H1 (cell line): ENCODE measurements around the gene BRD4. TPM values are rescaled to one million over a fixed set of nuclear protein-coding genes. Genes with fewer than 3 reads are reported as not detected.

ENCODE experiments used
- CTCF ChIA-PET: fragments of 300-600 bp; sonication (Branson Sonifier 250); formaldehyde crosslinking; loops from one replicate; lab custom pipeline; 2021; ENCODE audit not compliant: partially characterized antibody; lab: Charles Lee
- POLR2A ChIA-PET: fragments of 300-600 bp; sonication (Branson Sonifier 250); formaldehyde crosslinking; loops from one replicate; lab custom pipeline; 2021; ENCODE audit warnings: inconsistent platforms; ENCODE audit not compliant: partially characterized antibody; lab: Charles Lee
- DNase-seq, 2 experiments: peaks; one replicate each; pipeline versions ENCODE4 v3.0.0 to v3.0.0-alpha.2; 2010 to 2022; ENCODE audit warnings: low spot score in 2 of 2, low read depth in 1 of 2, mixed read lengths in 1 of 2
- FAIRE-seq: peaks from 2 replicates; lab custom pipeline; 2011; peaks lifted over from hg19 to GRCh38; lab: Jason Lieb, UNC
- H2AFZ ChIP-seq: 2 replicates; pipeline ENCODE4 v1.8.1; 2012; ENCODE audit warnings: low read length, inconsistent platforms
- H2AK5ac ChIP-seq: 2 replicates; pipeline ENCODE4 v1.6.1; 2013; ENCODE audit warnings: low read depth, low read length
- H2BK120ac ChIP-seq: replicated peaks from 2 replicates; pipeline ENCODE3; 2013; ENCODE audit warnings: low read depth, low read length, inconsistent platforms
- H2BK12ac ChIP-seq: 2 replicates; pipeline ENCODE4 v1.6.1; 2013; ENCODE audit warnings: low read depth, low read length
- H2BK15ac ChIP-seq: 2 replicates; pipeline ENCODE4 v1.6.1; 2013; ENCODE audit warnings: low read length
- H2BK20ac ChIP-seq: 2 replicates; pipeline ENCODE4 v1.6.1; 2013; ENCODE audit warnings: low read length
- H2BK5ac ChIP-seq: 2 replicates; pipeline ENCODE4 v1.6.1; 2013; ENCODE audit warnings: low read depth, low read length
- H3K14ac ChIP-seq: 2 replicates; pipeline ENCODE4 v1.6.1; 2013; ENCODE audit warnings: inconsistent platforms; ENCODE audit not compliant: insufficient read length
- H3K18ac ChIP-seq: 2 replicates; pipeline ENCODE4 v1.6.1; 2013; ENCODE audit warnings: low read length; ENCODE audit errors: extremely low read depth
- H3K23ac ChIP-seq: 2 replicates; pipeline ENCODE4 v1.6.1; 2013; ENCODE audit warnings: inconsistent platforms; ENCODE audit not compliant: insufficient read length
- H3K23me2 ChIP-seq: 2 replicates; pipeline ENCODE4 v1.6.1; 2013; ENCODE audit warnings: low read depth, low read length
- H3K27ac ChIP-seq: 2 replicates; pipeline ENCODE4 v1.6.1; 2011; ENCODE audit warnings: low read depth, low read length, inconsistent platforms
- H3K27me3 ChIP-seq, 4 experiments: replicated peaks in 1 of 4; 1 replicate in 1 of 4; 2 replicates in 3 of 4; pipeline versions ENCODE4 v1.6.1 to v1.8.1; 2011 to 2013; ENCODE audit warnings: low read length in 3 of 4, mild to moderate bottlenecking in 3 of 4, inconsistent platforms in 2 of 4, mixed read lengths in 2 of 4, moderate library complexity in 1 of 4; ENCODE audit not compliant: control insufficient read depth in 3 of 4, insufficient read depth in 3 of 4; ENCODE audit errors: extremely low read depth in 1 of 4
- H3K36me3 ChIP-seq, 4 experiments: 2 replicates each; pipeline versions ENCODE4 v1.6.1 to v1.8.1; 2011 to 2013; ENCODE audit warnings: mild to moderate bottlenecking in 4 of 4, low read length in 3 of 4, moderate library complexity in 2 of 4, control low read depth in 1 of 4, inconsistent platforms in 1 of 4; ENCODE audit not compliant: insufficient read depth in 4 of 4, control insufficient read depth in 2 of 4
- H3K4ac ChIP-seq: replicated peaks from 2 replicates; pipeline ENCODE3; 2013; ENCODE audit warnings: low read length, low read depth, mixed read lengths, inconsistent platforms; ENCODE audit not compliant: insufficient read length
- H3K4me1 ChIP-seq, 4 experiments: replicated peaks in 1 of 4; 1 replicate in 1 of 4; 2 replicates in 3 of 4; pipeline versions ENCODE4 v1.6.1 to v1.8.1; 2011 to 2013; ENCODE audit warnings: low read length in 3 of 4, inconsistent platforms in 2 of 4, mixed read lengths in 1 of 4; ENCODE audit not compliant: insufficient read depth in 4 of 4, control insufficient read depth in 3 of 4
- H3K4me2 ChIP-seq, 2 experiments: 2 replicates each; pipeline versions ENCODE4 v1.6.1 to v1.8.1; 2011 to 2013; ENCODE audit warnings: low read depth in 2 of 2, low read length in 2 of 2, control low read depth in 1 of 2, inconsistent platforms in 1 of 2, mild to moderate bottlenecking in 1 of 2; ENCODE audit not compliant: insufficient read depth in 1 of 2
- H3K4me3 ChIP-seq, 4 experiments: fragments of 200-600, 300-600 bp in 1 of 4; sonication (generic), shearing (Covaris generic), sonication (Bioruptor Twin) in 1 of 4; 2 replicates each; pipeline versions ENCODE4 v1.5.1 to v1.8.1; 2011 to 2016; ENCODE audit warnings: low read length in 4 of 4, low read depth in 3 of 4, control low read depth in 2 of 4, inconsistent platforms in 2 of 4, mild to moderate bottlenecking in 2 of 4, mixed read lengths in 1 of 4, moderate library complexity in 1 of 4; ENCODE audit not compliant: insufficient read depth in 2 of 4; ENCODE audit errors: extremely low read depth in 1 of 4
- H3K56ac ChIP-seq: replicated peaks from 2 replicates; pipeline ENCODE3; 2013; ENCODE audit warnings: low read depth, mild to moderate bottlenecking, mixed read lengths, low read length, inconsistent platforms; ENCODE audit not compliant: insufficient read length
- H3K79me1 ChIP-seq: 2 replicates; pipeline ENCODE4 v1.6.1; 2013; ENCODE audit warnings: low read depth, low read length, control low read depth
- H3K79me2 ChIP-seq, 2 experiments: 2 replicates each; pipeline versions ENCODE4 v1.6.1 to v1.8.1; 2012 to 2013; ENCODE audit warnings: low read length in 2 of 2, mild to moderate bottlenecking in 2 of 2, inconsistent platforms in 1 of 2; ENCODE audit not compliant: insufficient read depth in 2 of 2, control insufficient read depth in 1 of 2
- H3K9ac ChIP-seq, 4 experiments: replicated peaks in 1 of 4; 1 replicate in 1 of 4; 2 replicates in 3 of 4; pipeline versions ENCODE4 v1.6.1 to v1.8.1; 2011 to 2013; ENCODE audit warnings: low read depth in 3 of 4, low read length in 3 of 4, control low read depth in 2 of 4, mild to moderate bottlenecking in 2 of 4, moderate library complexity in 2 of 4, inconsistent platforms in 1 of 4; ENCODE audit errors: extremely low read depth in 1 of 4
- H3K9me3 ChIP-seq, 2 experiments: 2 replicates each; pipeline versions ENCODE4 v1.6.1 to v1.8.1; 2012 to 2013; ENCODE audit warnings: mild to moderate bottlenecking in 2 of 2, moderate library complexity in 2 of 2, control low read depth in 1 of 2, inconsistent platforms in 1 of 2, low read depth in 1 of 2, low read length in 1 of 2, mixed read lengths in 1 of 2; ENCODE audit not compliant: insufficient read depth in 2 of 2
- H4K20me1 ChIP-seq, 2 experiments: replicated peaks in 1 of 2; 2 replicates each; pipeline versions ENCODE3 to v1.8.1; 2011 to 2013; ENCODE audit warnings: inconsistent platforms in 2 of 2, low read length in 2 of 2, mild to moderate bottlenecking in 1 of 2; ENCODE audit not compliant: insufficient read depth in 2 of 2, control insufficient read depth in 1 of 2
- H4K5ac ChIP-seq: 2 replicates; pipeline ENCODE4 v1.6.1; 2013; ENCODE audit warnings: low read length, low read depth, mixed read lengths, inconsistent platforms; ENCODE audit not compliant: insufficient read length
- H4K8ac ChIP-seq: 2 replicates; pipeline ENCODE4 v1.8.0; 2013; ENCODE audit warnings: mild to moderate bottlenecking, moderate library complexity, low read length, inconsistent platforms; ENCODE audit not compliant: insufficient read depth; ENCODE audit errors: extremely low read depth
- H4K91ac ChIP-seq: replicated peaks from 2 replicates; pipeline ENCODE3; 2013; ENCODE audit warnings: low read length, mixed read lengths, inconsistent platforms; ENCODE audit not compliant: insufficient read length
- GTF2F1 ChIP-seq: IDR thresholded peaks from 2 replicates; pipeline ENCODE4 v1.6.1; 2012; ENCODE audit warnings: low read depth, low read length, improper control_type of control experiment, borderline replicate concordance
- WGBS, 2 experiments: shearing (Covaris generic) in 1 of 2; methylation state at CpG; one replicate each; pipeline versions ENCODE4 v1.1.6 to v1.1.7; 2013 to 2015; ENCODE audit warnings: low lambda C conversion rate in 2 of 2, mixed read lengths in 2 of 2, inconsistent platforms in 1 of 2, low coverage in 1 of 2, missing lambda C conversion rate in 1 of 2; ENCODE audit not compliant: insufficient replicate concordance in 2 of 2, insufficient coverage in 1 of 2, insufficient read length in 1 of 2; ENCODE audit errors: extremely low coverage in 1 of 2, missing lambda C conversion rate in 1 of 2; 5-methylcytosine and 5-hydroxymethylcytosine counted together
- polyA plus RNA-seq, 7 experiments: library from polyadenylated mRNA; depleted of rRNA in 3 of 7; stranded (reverse) in 5 of 7; unstranded in 2 of 7; fragments of >200 nt in 5 of 7; fragments of 200-250 nt in 2 of 7; gene quantifications; 1 replicate in 5 of 7; 2 replicates in 1 of 7; 4 replicates in 1 of 7; pipeline versions ENCODE4 v1.2.1 to v1.2.3, GENCODE V29; 2011 to 2013; ENCODE audit warnings: missing spikeins in 2 of 7, mixed read lengths in 2 of 7
- total RNA-seq: library from RNA; stranded (reverse); fragmentation: NEBNext Ultra II Directional; extraction: Animal tissue kit (Norgen Biotek cat#: 25700); gene quantifications from 2 replicates; pipeline ENCODE4 v1.2.1, GENCODE V29; 2021
- TF ChIP-seq, protein P1 (sequence below): IDR thresholded peaks from 2 replicates; pipeline ENCODE4 v1.6.1; 2012; ENCODE audit warnings: inconsistent platforms

Gene BRD4
- total and polyA plus RNA-seq, 2 of the 8 experiments (the other 6 are each of a cell fraction or from before 2014, with no cell fraction given): 14.1 to 146 TPM

DNA sequence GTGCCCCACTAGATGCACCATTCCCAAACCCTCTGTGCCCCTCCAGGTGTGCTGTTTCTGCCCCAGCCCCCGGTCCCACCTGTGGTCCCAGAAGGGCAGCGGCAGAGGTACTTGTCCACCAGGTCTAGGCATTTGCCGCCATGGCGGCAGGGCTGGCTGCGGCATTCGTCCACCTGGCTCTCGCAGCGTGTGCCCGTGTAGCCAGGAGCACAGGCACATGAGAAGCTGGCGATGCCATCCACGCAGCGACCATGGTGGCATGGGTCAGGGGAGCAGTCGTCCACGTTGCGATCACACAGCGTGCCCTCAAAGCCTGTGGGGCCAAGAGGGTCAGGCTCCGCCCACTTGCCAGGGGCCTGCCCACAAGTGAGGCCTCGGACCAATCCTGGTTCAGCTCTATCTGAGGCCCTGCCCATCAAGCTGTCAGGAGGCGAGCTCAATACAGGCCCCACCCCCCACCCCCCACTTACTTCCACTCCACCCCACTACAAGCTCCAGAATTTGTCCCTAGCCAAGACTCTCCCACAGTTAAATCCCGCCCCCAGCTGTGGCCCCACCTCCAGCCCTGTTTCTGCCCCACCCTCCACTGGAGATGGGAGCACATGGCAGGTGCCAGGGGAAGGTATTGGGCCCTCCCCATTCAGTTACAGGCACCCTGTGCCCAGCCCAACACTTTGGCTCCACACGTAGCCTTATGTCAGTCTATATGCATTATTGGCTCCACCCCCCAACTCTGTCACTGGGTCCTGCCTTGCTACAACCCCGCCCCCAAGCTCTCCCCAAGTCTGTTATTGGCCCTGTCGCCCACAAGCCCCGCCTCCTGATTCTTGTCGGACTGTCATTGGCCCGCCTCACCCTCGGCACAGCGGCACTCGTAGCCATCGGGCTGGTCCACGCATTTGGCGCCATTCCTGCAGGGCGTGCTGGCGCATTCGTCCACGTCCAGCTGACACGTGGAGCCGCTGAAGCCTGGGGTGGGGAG, 145.0 kb downstream of the BRD4 start:
- Histone ChIP-seq H2BK20ac (no peak overlapping the region), H4K5ac (no peak overlapping the region), H3K56ac (no peak overlapping the region), H3K18ac (no peak overlapping the region), H3K4ac (no peak overlapping the region), H4K8ac (no peak overlapping the region), H3K27ac (no peak overlapping the region), H2BK12ac (no peak overlapping the region), H3K23me2 (no peaks in the 10 kb centered on the region), H2AFZ (no peak overlapping the region), H3K23ac (no peak overlapping the region), H3K79me1 (no peaks in the 10 kb centered on the region; the same call in 1 of the 2 replicates), H3K79me2 (peaks cover 0 to 4% of the 10 kb centered on the region in 2 experiments; a peak in 1 of 4 replicates), H3K4me1 (no peaks in the 10 kb centered on the region), H2BK120ac (no peak overlapping the region), H3K36me3 (peaks cover 14 to 81% (median 53%) of the 10 kb centered on the region in 4 experiments), H2AK5ac (no peak overlapping the region), H3K4me3 (no peak overlapping the region), H3K14ac (no peak overlapping the region), H3K9me3 (no peaks in the 10 kb centered on the region), H3K9ac (no peak overlapping the region), H2BK5ac (no peak overlapping the region), H4K20me1 (peaks cover 9 to 27% of the 10 kb centered on the region in 2 experiments), H3K27me3 (no peaks in the 10 kb centered on the region), H4K91ac (no peak overlapping the region), H2BK15ac (no peak overlapping the region), H3K4me2 (no peak overlapping the region)
- TF ChIP-seq GTF2F1: no peak
- TF ChIP-seq, protein P1, sequence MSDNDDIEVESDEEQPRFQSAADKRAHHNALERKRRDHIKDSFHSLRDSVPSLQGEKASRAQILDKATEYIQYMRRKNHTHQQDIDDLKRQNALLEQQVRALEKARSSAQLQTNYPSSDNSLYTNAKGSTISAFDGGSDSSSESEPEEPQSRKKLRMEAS: 0 out of 2 replicates have a peak, but pooled peaks have one; percentile 38
- DNase-seq (peak in 1 of 2 experiments; percentile 67), FAIRE-seq (no peak)
- ChIA-PET POLR2A (interaction anchor here (0.8 to 1.4 kb wide), 5 partner anchors 9 to 172 kb away, joined by 3 to 4 read pairs (median 3); no protein-coding TSS in a partner anchor), CTCF (interaction anchor here (0.7 to 2.0 kb wide), 5 partner anchors 9 to 87 kb away, joined by 3 to 10 read pairs (median 4); no protein-coding TSS in a partner anchor)
- 89% methylated on average over 38 of the region's 38 CpGs; no CpG with 5 or more reads in 1 of the 2 experiments for WGBS, 2 experiments
